B cell (primary cell): ENCODE data around the gene SCUBE1. TPM values are rescaled to one million over a fixed set of nuclear protein-coding genes. Genes with fewer than 3 reads are reported as not detected.

Source experiments
- ATAC-seq: fragments of 200-7000 bp; cut with Tn5 transposase; one replicate; pipeline ENCODE4 v1.10.0; 2021; ENCODE audit warnings: low read depth, mild to moderate bottlenecking, moderate number of reproducible peaks, moderate library complexity
- CTCF ChIA-PET: fragments of 350-600 bp; sonication (Branson Sonifier 250); formaldehyde crosslinking; loops from one replicate; lab custom pipeline; 2021; ENCODE audit warnings: antibody characterized with exemption, inconsistent platforms; lab: Charles Lee
- POLR2A ChIA-PET: fragments of 350-600 bp; sonication (Branson Sonifier 250); formaldehyde crosslinking; loops from one replicate; lab custom pipeline; 2021; ENCODE audit warnings: antibody characterized with exemption; lab: Charles Lee
- DNase-seq: peaks from one replicate; pipeline ENCODE4 v3.0.0; 2013
- H2AFZ ChIP-seq: 2 replicates; pipeline ENCODE4 v1.6.1; 2012; ENCODE audit warnings: mild to moderate bottlenecking, low read depth, low read length; ENCODE audit not compliant: insufficient read depth, poor library complexity, severe bottlenecking
- H3K27ac ChIP-seq, 2 donors: 1 replicate in 1 of 2; 2 replicates in 1 of 2; pipeline ENCODE4 v1.5.1; 2012 to 2013; ENCODE audit warnings: low read length in 2 of 2, mild to moderate bottlenecking in 2 of 2, moderate library complexity in 1 of 2
- H3K27me3 ChIP-seq, 4 experiments: fragments of 200-600 bp in 1 of 4; sonication (generic) in 1 of 4; replicated peaks in 1 of 4; 1 replicate in 2 of 4; 2 replicates in 2 of 4; pipeline versions ENCODE4 v1.6.1 to v1.7.0; 2013 to 2016; ENCODE audit warnings: low read length in 3 of 4, mild to moderate bottlenecking in 2 of 4, mixed read lengths in 1 of 4, moderate library complexity in 1 of 4; ENCODE audit not compliant: insufficient read depth in 4 of 4, control insufficient read depth in 3 of 4; ENCODE audit errors: control extremely low read depth in 1 of 4
- H3K36me3 ChIP-seq, 2 experiments: replicated peaks in 1 of 2; 1 replicate in 1 of 2; 2 replicates in 1 of 2; pipeline versions ENCODE4 v1.6.1 to v1.7.1; 2013; ENCODE audit warnings: low read length in 1 of 2; ENCODE audit not compliant: insufficient read depth in 2 of 2, control insufficient read depth in 1 of 2; ENCODE audit errors: control extremely low read depth in 1 of 2, extremely low read depth in 1 of 2
- H3K4me1 ChIP-seq, 2 donors: fragments of 200-600 bp in 1 of 2; sonication (generic) in 1 of 2; 1 replicate in 1 of 2; 2 replicates in 1 of 2; pipeline versions ENCODE4 v1.5.1 to v1.6.1; 2013 to 2017; ENCODE audit warnings: low read length in 2 of 2; ENCODE audit not compliant: control insufficient read depth in 2 of 2, insufficient read depth in 2 of 2
- H3K4me2 ChIP-seq: replicated peaks from 2 replicates; pipeline ENCODE3; 2012; ENCODE audit warnings: mild to moderate bottlenecking, low read depth, low read length; ENCODE audit not compliant: poor library complexity, severe bottlenecking
- H3K4me3 ChIP-seq, 5 experiments: fragments of 200-600 bp in 1 of 5; sonication (generic) in 1 of 5; 1 replicate in 3 of 5; 2 replicates in 2 of 5; pipeline versions ENCODE4 v1.5.1 to v1.7.0; 2011 to 2016; ENCODE audit warnings: low read length in 4 of 5, mild to moderate bottlenecking in 4 of 5, low read depth in 2 of 5, control low read depth in 1 of 5, moderate library complexity in 1 of 5; ENCODE audit not compliant: insufficient read depth in 1 of 5; ENCODE audit errors: control extremely low read depth in 1 of 5, extremely low read depth in 1 of 5
- H3K79me2 ChIP-seq: fragments of 200-600 bp; sonication (generic); one replicate; pipeline ENCODE4 v1.6.0; 2016; ENCODE audit warnings: low read length; ENCODE audit not compliant: control insufficient read depth, insufficient read depth
- H3K9ac ChIP-seq: fragments of 200-600 bp; sonication (generic); 2 replicates; pipeline ENCODE4 v1.6.1; 2017; ENCODE audit warnings: mild to moderate bottlenecking, low read length, moderate library complexity
- H3K9me3 ChIP-seq, 3 donors: one replicate each; pipeline versions ENCODE4 v1.6.1 to v1.7.1; 2013; ENCODE audit warnings: low read length in 2 of 3; ENCODE audit not compliant: control insufficient read depth in 2 of 3, insufficient read depth in 1 of 3; ENCODE audit errors: control extremely low read depth in 1 of 3
- H4K20me1 ChIP-seq: 2 replicates; pipeline ENCODE4 v1.6.0; 2012; ENCODE audit warnings: mild to moderate bottlenecking, low read length; ENCODE audit not compliant: insufficient read depth, control insufficient read depth, poor library complexity, severe bottlenecking
- H3K27ac Mint-ChIP-seq: one replicate; pipeline ENCODE4 v1.8.0; 2021; ENCODE audit warnings: mixed read lengths
- H3K27me3 Mint-ChIP-seq: one replicate; pipeline ENCODE4 v1.8.0; 2021; ENCODE audit warnings: mixed read lengths
- H3K4me1 Mint-ChIP-seq: one replicate; pipeline ENCODE4 v1.8.0; 2021; ENCODE audit warnings: mixed read lengths
- H3K4me3 Mint-ChIP-seq: one replicate; pipeline ENCODE4 v1.8.0; 2021; ENCODE audit warnings: mixed read lengths
- H3K9me3 Mint-ChIP-seq: one replicate; pipeline ENCODE4 v1.8.0; 2022; ENCODE audit warnings: mixed read lengths; ENCODE audit not compliant: insufficient read depth
- CTCF ChIP-seq: fragments of 200-600 bp; IDR thresholded peaks from one replicate; pipeline ENCODE4 v1.8.0; 2022; ENCODE audit warnings: antibody characterized with exemption, mild to moderate bottlenecking
- EZH2 ChIP-seq: IDR thresholded peaks from 2 replicates; pipeline ENCODE4 v1.6.1; 2012; ENCODE audit warnings: borderline replicate concordance, low read depth, mild to moderate bottlenecking, moderate library complexity, low read length; ENCODE audit not compliant: insufficient read depth, poor library complexity, severe bottlenecking
- WGBS: methylation state at CpG from one replicate; pipeline ENCODE4 v1.1.5; 2013; ENCODE audit warnings: missing lambda C conversion rate; ENCODE audit not compliant: insufficient coverage; 5-methylcytosine and 5-hydroxymethylcytosine counted together
- intact Hi-C: fragments of 100-400 bp; cut with micrococcal nuclease; formaldehyde crosslinking; loops from one replicate; pipeline ENCODE4 v1.10.0; 2022
- polyA plus RNA-seq: library from polyadenylated mRNA; depleted of rRNA; stranded (reverse); fragments of >200 nt; gene quantifications from 2 replicates; pipeline ENCODE4 v1.2.3, GENCODE V29; 2012
- total RNA-seq, 2 donors: library from RNA; stranded (reverse); fragments of 120-200 nt in 1 of 2; gene quantifications; 1 replicate in 1 of 2; 2 replicates in 1 of 2; pipeline versions ENCODE4 v1.2.3 to v1.2.4, GENCODE V29; 2013 to 2022

Gene SCUBE1
- total and polyA plus RNA-seq, 2 donors (not counting 1 experiment from before 2014, with no cell fraction given), result not detected

- Histone ChIP-seq H3K4me3 (no peak overlapping the region), H3K36me3 (no peaks in the 10 kb centered on the region), H3K27me3 (peaks cover 0 to 11% (median 0%) of the 10 kb centered on the region in 4 experiments), H2AFZ (no peak overlapping the region), H3K9me3 (no peaks in the 10 kb centered on the region), H3K4me2 (no peak overlapping the region), H3K27ac (no peak overlapping the region), H4K20me1 (no peaks in the 10 kb centered on the region), H3K9ac (no peak overlapping the region), H3K79me2 (no peaks in the 10 kb centered on the region), H3K4me1 (peaks cover 0 to 5% of the 10 kb centered on the region in 2 donors)
- Mint-ChIP-seq H3K27ac (no peak overlapping the region), H3K4me1 (peaks cover 3% of the 10 kb centered on the region), H3K4me3 (no peak overlapping the region), H3K9me3 (no peaks in the 10 kb centered on the region), H3K27me3 (peaks cover 5% of the 10 kb centered on the region)
- DNase-seq, result no peak
- ChIA-PET POLR2A (no interaction called here), CTCF (no interaction called here)
- TF ChIP-seq CTCF, result no peak
- TF ChIP-seq EZH2, result no peak
- intact Hi-C loops, result no loop called here
- no peak for ATAC-seq
- WGBS, result 51% methylated on average over 21 of the region's 23 CpGs
These were observed 136.5 kb downstream of the SCUBE1 start for GRCh38 chr22:43206509-43207161.

- H3K27me3 Mint-ChIP-seq, result peaks cover 5% of the 10 kb centered on the region
- Histone ChIP-seq H3K9me3 (no peaks in the 10 kb centered on the region), H3K27me3 (peaks cover 0 to 11% (median 0%) of the 10 kb centered on the region in 4 experiments), H3K4me3 (no peak overlapping the region), H3K36me3 (no peaks in the 10 kb centered on the region), H3K79me2 (no peaks in the 10 kb centered on the region), H3K4me1 (peaks cover 0 to 5% of the 10 kb centered on the region in 2 donors), H3K27ac (no peak overlapping the region), H2AFZ (no peak overlapping the region), H3K4me2 (no peak overlapping the region), H3K9ac (no peak overlapping the region), H4K20me1 (no peaks in the 10 kb centered on the region)
- POLR2A ChIA-PET, result no interaction called here
- H3K27ac Mint-ChIP-seq, result no peak overlapping the region
- H3K4me1 Mint-ChIP-seq, result peaks cover 3% of the 10 kb centered on the region
- TF ChIP-seq CTCF (no peak), EZH2 (no peak)
- CTCF ChIA-PET, result no interaction called here
- no peaks in the 10 kb centered on the region for H3K9me3 Mint-ChIP-seq
- intact Hi-C loops, result no loop called here
- no peak overlapping the region for H3K4me3 Mint-ChIP-seq
- ATAC-seq, result no peak
- 71% methylated on average over 5 of the region's 5 CpGs for WGBS
- DNase-seq, result no peak
These were observed 137.2 kb downstream of the SCUBE1 start for GRCh38 chr22:43205748-43206508.
